A172 (cell line): ENCODE measurements around the gene ERBB4. TPM values are rescaled to one million over a fixed set of nuclear protein-coding genes. Genes with fewer than 3 reads are reported as not detected.

Experiments used
- DNase-seq: peaks from one replicate; pipeline ENCODE4 v3.0.0-alpha.2; 2015; ENCODE audit warnings: low spot score
- total RNA-seq: library from RNA; depleted of rRNA; stranded (reverse); fragments of >200 nt; shearing (Covaris generic); gene quantifications from 2 replicates; pipeline ENCODE4 v1.2.3, GENCODE V29; 2014

ERBB4 gene
- total RNA-seq, 1 experiment from 2014 or later: 0.09 TPM

DNA sequence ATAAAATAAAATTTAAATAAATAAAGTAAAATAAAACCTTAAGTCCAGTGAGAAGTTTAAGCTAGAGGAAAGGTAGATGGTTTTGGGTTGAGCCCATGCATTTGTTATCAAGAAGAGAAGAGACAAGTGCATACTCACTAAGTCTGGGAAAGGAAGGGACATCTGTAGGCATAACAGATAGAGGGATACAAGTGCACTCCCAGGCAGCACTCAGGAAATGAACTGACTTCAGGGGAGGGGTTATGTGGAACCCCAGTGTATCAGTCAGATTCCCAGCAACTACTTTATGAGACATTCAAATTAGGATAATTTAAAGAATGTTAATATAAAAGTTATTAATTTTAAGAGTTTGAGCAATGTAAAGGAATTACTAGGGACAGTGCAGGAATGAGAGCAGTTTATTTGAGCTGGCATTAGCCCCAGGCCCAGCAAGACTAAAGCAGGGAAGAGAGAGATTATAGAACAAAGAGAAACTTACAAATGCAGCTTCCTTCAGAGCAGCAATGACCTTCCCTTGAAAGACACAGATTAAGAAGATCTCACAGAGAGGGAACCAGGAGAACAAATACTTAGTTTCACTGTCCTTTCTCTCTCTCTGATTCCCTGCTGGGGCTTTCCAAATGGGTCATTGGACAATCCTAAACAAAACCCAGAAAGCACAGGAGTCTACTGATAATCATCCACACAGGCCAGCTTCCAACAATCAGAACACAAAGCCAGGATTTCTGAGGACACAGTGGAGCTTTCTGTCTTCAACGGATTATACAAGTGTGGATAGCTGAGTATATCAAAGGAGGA lies 109.7 kb downstream of the ERBB4 start:
- DNase-seq: no peak

DNA sequence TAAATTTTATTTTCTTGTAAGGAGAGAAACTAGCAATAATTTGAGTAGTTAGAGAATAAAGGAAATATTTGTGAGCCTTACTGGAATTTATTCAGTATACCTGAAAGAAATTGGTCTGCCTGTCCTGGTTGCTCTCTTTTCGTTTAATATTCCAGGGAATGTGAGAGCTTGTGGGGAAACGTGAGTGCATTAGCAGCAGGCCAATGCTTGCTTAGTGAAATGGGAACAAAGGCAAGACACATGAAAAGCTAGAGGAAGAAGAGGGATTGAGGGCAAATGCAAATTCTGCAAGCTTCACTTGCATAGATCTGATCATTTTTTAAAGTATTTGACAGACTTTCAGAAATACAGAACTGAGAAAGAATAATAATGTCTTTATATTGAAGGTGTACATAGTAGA lies 111.0 kb downstream of the ERBB4 start:
- no peak for DNase-seq

- DNase-seq: no peak
Measured at GRCh38 chr2:212426637-212427412, 111.8 kb downstream of the ERBB4 start.

GRCh38 chr2:212424082-212424481 lies 114.5 kb downstream of the ERBB4 start:
- DNase-seq: peak; percentile 24

- DNase-seq: no peak
Measured at GRCh38 chr2:212423089-212423488, 115.5 kb downstream of the ERBB4 start.

- DNase-seq: peak; percentile 8
Measured at GRCh38 chr2:212421556-212422334, 116.9 kb downstream of the ERBB4 start.

DNA sequence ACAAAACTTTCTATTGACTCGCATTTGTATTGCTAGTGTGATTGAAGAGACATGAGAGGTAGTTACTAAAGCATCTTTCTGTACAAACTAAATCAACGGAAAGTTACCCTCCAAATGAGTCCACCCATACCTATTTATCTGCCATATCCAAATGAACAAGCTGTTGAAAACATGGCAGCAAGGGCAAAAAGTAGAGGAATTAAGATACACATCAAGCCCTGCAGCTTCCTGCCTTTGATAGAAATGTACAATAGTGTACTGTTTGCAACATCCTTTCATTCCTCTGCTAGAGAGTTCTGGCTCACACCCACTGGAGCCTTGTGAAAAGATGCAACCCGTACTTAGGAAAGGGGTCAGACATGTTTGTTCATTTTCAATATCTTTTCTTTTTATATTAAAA lies 122.5 kb downstream of the ERBB4 start:
- DNase-seq: no peak

DNA sequence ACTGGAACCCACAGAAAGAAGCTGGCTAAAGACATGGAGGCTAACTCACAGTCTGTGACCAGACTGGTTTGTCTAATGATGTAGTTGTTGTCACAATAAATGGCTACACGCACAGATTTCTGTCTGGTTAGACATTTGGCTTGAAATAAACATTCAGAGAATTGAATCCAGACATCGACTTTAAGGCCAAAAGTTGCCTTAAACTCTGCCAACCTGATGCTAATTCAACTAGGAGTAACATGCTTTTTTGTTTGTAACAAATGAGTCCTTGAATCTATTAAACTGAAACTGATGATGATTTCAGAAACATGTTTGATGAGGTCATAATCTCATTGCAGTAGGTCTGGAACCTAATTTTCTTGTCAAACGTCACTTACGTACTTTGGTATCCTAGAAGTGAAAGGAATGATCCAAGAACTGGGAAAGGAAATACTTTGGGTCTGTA lies 123.8 kb downstream of the ERBB4 start:
- no peak for DNase-seq

GRCh38 chr2:212409560-212409959 lies 129.0 kb downstream of the ERBB4 start:
- no peak for DNase-seq

- DNase-seq: no peak
Measured at GRCh38 chr2:212408524-212408923, 130.1 kb downstream of the ERBB4 start.

GRCh38 chr2:212406716-212407115 lies 131.9 kb downstream of the ERBB4 start:
- no peak for DNase-seq

DNA sequence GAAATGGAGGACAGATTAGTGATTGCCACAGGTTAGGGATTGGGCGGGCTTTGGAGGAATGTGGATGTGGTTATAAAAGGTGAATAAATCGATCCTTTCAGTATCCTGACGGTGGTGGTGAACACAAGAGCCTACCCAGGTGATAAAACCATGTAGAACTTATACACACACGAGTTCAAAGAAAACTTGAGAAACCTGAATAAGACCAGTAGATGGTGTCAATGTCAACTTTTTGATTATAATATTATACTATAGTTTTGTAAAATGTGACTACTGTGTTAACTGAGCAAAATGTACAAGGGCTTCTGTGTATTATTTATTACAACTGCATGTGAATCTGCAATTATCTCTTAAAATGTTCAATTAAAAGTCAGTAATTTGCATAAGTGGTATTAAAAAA lies 136.3 kb downstream of the ERBB4 start:
- DNase-seq: peak; percentile 8

DNA sequence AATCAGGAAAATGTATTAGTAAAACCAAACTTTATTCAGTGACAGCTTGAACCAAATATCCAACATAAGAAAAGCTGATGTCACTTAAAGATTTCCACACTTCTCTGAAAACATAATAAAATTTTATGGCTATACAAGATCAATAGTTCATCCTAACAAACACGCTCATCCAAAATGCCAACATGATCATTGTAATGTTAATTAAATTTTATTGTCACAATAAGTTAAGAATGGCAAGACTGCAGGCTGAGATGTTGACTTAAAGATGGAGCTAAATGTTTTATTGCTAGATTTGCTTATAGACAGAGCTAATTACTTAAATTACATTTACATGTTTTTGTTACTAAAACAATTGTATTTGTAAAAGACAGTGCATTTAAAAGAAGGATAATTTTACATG lies 140.3 kb downstream of the ERBB4 start:
- DNase-seq: no peak

GRCh38 chr2:212392544-212392943 lies 146.1 kb downstream of the ERBB4 start:
- DNase-seq: no peak

DNA sequence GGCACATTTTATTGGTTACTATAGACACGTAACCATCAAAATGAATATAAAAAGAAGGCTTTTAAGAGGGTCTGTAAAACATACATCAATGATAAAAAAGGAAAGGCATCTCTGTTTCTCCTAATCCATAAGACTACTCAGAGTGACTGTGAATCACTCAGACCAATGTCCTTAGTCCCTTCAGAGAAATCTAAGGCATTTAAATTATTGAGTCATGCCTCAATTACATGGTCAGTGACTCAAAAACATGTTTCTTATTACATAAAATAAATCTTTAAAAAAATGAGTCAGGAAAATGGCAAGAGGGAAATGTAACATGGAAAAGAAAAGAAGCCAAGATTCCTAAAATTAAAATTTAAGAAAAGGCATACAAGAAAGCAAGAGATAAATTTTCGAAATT lies 146.6 kb downstream of the ERBB4 start:
- peak; percentile 25 for DNase-seq

GRCh38 chr2:212387146-212387545 lies 151.5 kb downstream of the ERBB4 start:
- no peak for DNase-seq

DNA sequence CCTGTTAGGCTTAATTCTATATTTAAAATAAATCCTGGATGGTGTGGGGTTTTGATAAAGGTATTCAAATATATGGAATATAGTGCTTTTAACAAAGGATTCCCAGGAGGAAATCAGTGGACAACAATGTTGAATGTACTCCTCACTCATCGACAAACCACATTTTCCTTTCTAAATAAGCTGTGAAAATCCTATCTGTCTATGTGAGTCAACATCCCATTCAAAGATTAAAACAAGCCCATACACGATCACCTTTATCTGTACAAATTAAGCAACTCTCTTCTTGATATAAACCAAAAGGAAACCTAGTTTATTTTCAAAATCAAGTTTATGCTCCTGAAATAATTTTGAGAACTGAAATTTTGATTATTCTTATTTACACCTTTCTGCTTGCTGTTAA lies 153.4 kb downstream of the ERBB4 start:
- no peak for DNase-seq

DNA sequence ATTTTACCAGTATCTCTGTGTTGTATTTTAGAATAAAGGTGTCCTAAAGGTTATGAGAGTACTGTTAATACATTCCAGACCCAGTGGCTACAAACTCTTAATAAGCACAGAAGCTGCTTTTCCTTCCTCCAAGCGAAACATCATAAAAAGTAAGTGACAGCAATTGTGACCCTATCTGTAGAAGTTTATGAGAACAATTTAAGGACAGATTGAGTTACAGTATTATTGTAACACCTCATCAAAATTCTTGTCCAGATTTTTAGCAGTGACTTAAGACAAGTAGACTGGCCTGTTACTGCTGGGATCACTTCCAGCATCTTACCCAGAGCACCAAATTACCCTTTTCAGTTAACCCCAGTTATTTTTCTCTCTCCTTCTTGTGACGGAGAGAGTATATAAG lies 154.6 kb downstream of the ERBB4 start:
- DNase-seq: no peak

DNA sequence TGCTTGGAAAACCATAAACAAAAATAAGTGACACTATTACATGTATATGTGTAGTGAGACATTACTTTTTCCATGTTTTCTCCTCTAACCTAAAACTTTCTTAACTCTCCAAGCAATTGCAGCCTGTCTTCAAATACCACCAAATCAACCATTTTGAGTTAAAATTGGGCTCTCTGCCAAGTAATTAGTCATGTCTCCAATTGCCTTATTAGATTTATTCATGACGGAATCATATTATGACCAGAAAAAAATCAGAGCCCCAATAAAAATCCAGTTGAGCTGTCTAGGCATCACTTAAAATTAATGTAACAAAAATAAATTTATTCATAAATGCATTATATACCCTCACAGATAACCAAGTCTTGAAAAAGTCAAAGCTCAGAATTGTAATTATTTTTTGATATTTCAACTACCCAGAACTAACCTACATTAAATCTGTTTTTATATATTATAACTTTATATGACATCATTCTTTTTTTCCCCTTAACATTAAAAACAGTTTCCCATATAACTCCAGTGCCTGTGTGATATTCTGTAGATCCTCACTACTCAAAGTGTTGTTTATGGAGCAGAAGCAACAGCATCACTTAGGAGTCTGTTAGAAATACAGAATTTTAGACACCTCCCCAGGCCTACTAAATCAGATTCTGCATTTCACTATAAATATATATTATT lies 157.0 kb downstream of the ERBB4 start:
- DNase-seq: no peak

GRCh38 chr2:212379103-212379502 lies 159.5 kb downstream of the ERBB4 start:
- DNase-seq: no peak

- no peak for DNase-seq
Measured at GRCh38 chr2:212367431-212367830, 171.2 kb downstream of the ERBB4 start.
